Glutamatergic neuron (in vitro differentiated cells): ENCODE results near the gene ZNF560. TPM values are rescaled to one million over a fixed set of nuclear protein-coding genes. Genes with fewer than 3 reads are reported as not detected.

ENCODE experiments used
- total RNA-seq: library from RNA; stranded (reverse); fragmentation: NEBNext Ultra II Directional; extraction: Animal tissue kit (Norgen Biotek cat#: 25700); gene quantifications from one replicate; pipeline ENCODE4 v1.2.1, GENCODE V29; 2021; ENCODE audit not compliant: unreplicated experiment

Gene ZNF560
- total RNA-seq, 1 donor from 2014 or later: not detected

Other genes with a start within 250 kb of the ZNF560 start
- not detected for gene OR7E24, start 247.7 kb downstream of the ZNF560 start, total RNA-seq
- 9.7 TPM for gene ZNF699, start 188.8 kb downstream of the ZNF560 start, total RNA-seq
- gene ZNF559, start 174.4 kb downstream of the ZNF560 start, total RNA-seq: 23.6 TPM
- 6.7 TPM for gene ZNF177, start 135.6 kb downstream of the ZNF560 start, total RNA-seq
- 49.0 TPM for gene ZNF266, start 63.0 kb downstream of the ZNF560 start, total RNA-seq
- gene ZNF426, start 40.0 kb upstream of the ZNF560 start, total RNA-seq: 24.5 TPM
- gene ZNF121, start 85.9 kb upstream of the ZNF560 start, total RNA-seq: 50.0 TPM
- gene ZNF561, start 122.6 kb upstream of the ZNF560 start, total RNA-seq: 71.8 TPM
- gene ZNF562, start 176.5 kb upstream of the ZNF560 start, total RNA-seq: 71.4 TPM